PC-9 (cell line): Measurements from ENCODE around the gene TBATA. TPM values are rescaled to one million over a fixed set of nuclear protein-coding genes. Genes with fewer than 3 reads are reported as not detected.

Source experiments
- Bru-seq: library from RNA; stranded (reverse); fragments of 400-500 nt; gene quantifications from one replicate; lab custom pipeline; 2021; lab: Mats Ljungman, UMichigan
- BruChase-seq, 2 experiments: library from RNA; stranded (reverse); fragments of 400-500 nt; gene quantifications; one replicate each; lab custom pipeline; 2021; lab: Mats Ljungman, UMichigan
- BruUV-seq: library from RNA; stranded (reverse); fragments of 400-500 nt; replicated peaks from 2 replicates; lab custom pipeline; 2021; lab: Mats Ljungman, UMichigan
- CTCF ChIA-PET: fragments of 300-600 bp; sonication (Branson Sonifier 250); formaldehyde crosslinking; loops from one replicate; lab custom pipeline; 2022; ENCODE audit warnings: antibody characterized with exemption; lab: Charles Lee
- POLR2A ChIA-PET: fragments of 300-600 bp; sonication (Branson Sonifier 250); formaldehyde crosslinking; loops from one replicate; lab custom pipeline; 2022; ENCODE audit warnings: antibody characterized with exemption; ENCODE audit not compliant: unreplicated experiment; lab: Charles Lee
- DNase-seq, 2 experiments: peaks; one replicate each; pipeline versions ENCODE4 v3.0.0 to v3.0.0-alpha.2; 2015 to 2022; ENCODE audit warnings: mixed read lengths in 1 of 2
- H2AFZ ChIP-seq: fragments of 200-600 bp; sonication (generic); 2 replicates; pipeline ENCODE4 v1.8.1; 2017; ENCODE audit warnings: antibody characterized with exemption
- H3F3A ChIP-seq: fragments of 200-600 bp; sonication (generic); 2 replicates; pipeline ENCODE4 v1.8.1; 2017; ENCODE audit warnings: antibody characterized with exemption, mild to moderate bottlenecking, low read depth; ENCODE audit not compliant: insufficient read depth
- H3K27ac ChIP-seq: fragments of 200-600 bp; sonication (generic); 2 replicates; pipeline ENCODE4 v1.6.1; 2016; ENCODE audit warnings: mixed run types
- H3K27me3 ChIP-seq: fragments of 200-600 bp; sonication (generic); 2 replicates; pipeline ENCODE4 v1.6.1; 2016; ENCODE audit warnings: low read depth, mixed run types; ENCODE audit not compliant: insufficient read depth
- H3K36me3 ChIP-seq: fragments of 200-600 bp; sonication (generic); 2 replicates; pipeline ENCODE4 v1.6.1; 2016; ENCODE audit warnings: low read depth, mixed run types
- H3K4me1 ChIP-seq: fragments of 200-600 bp; sonication (generic); replicated peaks from 2 replicates; pipeline ENCODE4 v1.6.1; 2016; ENCODE audit warnings: mixed run types; ENCODE audit not compliant: insufficient read depth
- H3K4me2 ChIP-seq: fragments of 200-600 bp; sonication (generic); 2 replicates; pipeline ENCODE4 v1.6.1; 2017; ENCODE audit warnings: mixed run types
- H3K4me3 ChIP-seq: fragments of 200-600 bp; sonication (generic); 2 replicates; pipeline ENCODE4 v1.6.1; 2016; ENCODE audit warnings: mixed run types
- H3K79me2 ChIP-seq: fragments of 200-600 bp; sonication (generic); 2 replicates; pipeline ENCODE4 v1.6.1; 2017; ENCODE audit warnings: low read depth, mixed run types
- H3K9me2 ChIP-seq: fragments of 200-600 bp; sonication (generic); 2 replicates; pipeline ENCODE4 v1.8.1; 2017; ENCODE audit warnings: mild to moderate bottlenecking; ENCODE audit not compliant: insufficient read depth
- H3K9me3 ChIP-seq: fragments of 200-600 bp; sonication (generic); 2 replicates; pipeline ENCODE4 v1.8.1; 2016; ENCODE audit warnings: low read depth; ENCODE audit not compliant: insufficient read depth
- H4K20me1 ChIP-seq: fragments of 200-600 bp; sonication (generic); 2 replicates; pipeline ENCODE4 v1.8.1; 2017; ENCODE audit not compliant: insufficient read depth
- CTCF ChIP-seq: fragments of 200-600 bp; sonication (generic); conservative IDR thresholded peaks from 2 replicates; pipeline ENCODE4 v1.6.1; 2017; ENCODE audit warnings: mixed run types, antibody characterized with exemption, mild to moderate bottlenecking, moderate library complexity
- EZH2 ChIP-seq: fragments of 200-600 bp; sonication (generic); IDR thresholded peaks from 2 replicates; pipeline ENCODE4 v1.8.0; 2017; ENCODE audit warnings: antibody characterized with exemption, low read depth
- intact Hi-C: fragments of 100-400 bp; cut with micrococcal nuclease; formaldehyde crosslinking; loops from one replicate; pipeline ENCODE4 v1.10.0; 2022; ENCODE audit not compliant: unreplicated experiment
- long read RNA-seq: library from polyadenylated mRNA; stranded (forward); transcript quantifications from one replicate; pipeline ENCODE4 v2.0.0, GENCODE V29; 2022
- total RNA-seq: library from RNA; stranded (reverse); gene quantifications from 2 replicates; pipeline ENCODE4 v1.2.3, GENCODE V29; 2021

TBATA gene
- total RNA-seq (not detected in 2 replicates), Bru-seq, nascent RNA (percentile 5 among the genes with signal in this experiment), BruChase-seq, experiment 1, labeled RNA remaining after a 2-hour chase (not detected), BruChase-seq, experiment 2, labeled RNA remaining after a 6-hour chase (not detected)
- long read RNA-seq, partial matches to known transcripts, result 1 of 1 reads
- long read RNA-seq, other reads (novel, unspliced or antisense), result 0 of 1 reads

DNA sequence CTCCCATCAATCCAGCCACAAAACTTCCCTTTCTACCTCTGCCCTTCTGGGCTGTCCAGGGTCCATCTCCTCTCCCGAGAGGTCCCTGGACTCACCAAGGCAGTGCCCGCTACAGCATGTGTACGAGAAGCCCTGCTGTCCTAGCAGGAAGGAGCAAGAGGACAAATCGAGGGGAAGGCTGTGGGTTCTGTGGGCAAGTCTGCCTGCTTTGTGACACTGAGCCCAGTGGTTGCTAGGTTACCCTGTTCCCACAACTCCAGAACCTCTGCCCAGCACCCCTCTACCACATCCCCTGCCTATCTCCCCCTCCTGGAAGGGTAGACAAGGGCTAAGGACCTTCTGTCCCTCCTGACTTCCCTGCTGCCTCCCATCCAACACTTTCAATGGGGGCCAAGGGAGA, at the start of gene TBATA:
Gene TBATA, minus strand, starts transcription at position 188 of the 400 bp plus-strand sequence. CDS start 1,998 bp downstream, outside the sequence.
- intact Hi-C loops, result no loop called here
- Histone ChIP-seq H4K20me1 (no peaks in the 10 kb centered on the region), H2AFZ (no peak within 1 kb of the TSS), H3K27me3 (no peaks in the 10 kb centered on the region), H3K4me2 (no peak within 1 kb of the TSS), H3K9me3 (no peaks in the 10 kb centered on the region), H3K79me2 (no peaks in the 10 kb centered on the region), H3K4me3 (no peak within 1 kb of the TSS), H3F3A (peaks cover 7% of the 10 kb centered on the region; the same call in 1 of the 2 replicates), H3K27ac (no peak within 1 kb of the TSS), H3K36me3 (no peaks in the 10 kb centered on the region), H3K9me2 (no peaks in the 10 kb centered on the region), H3K4me1 (peaks cover 16% of the 10 kb centered on the region)
- ChIA-PET POLR2A (no interaction called here), CTCF (no interaction called here)
- TF ChIP-seq EZH2 (no peak), CTCF (no peak)
- DNase-seq, result no peak
- no TSS peak for BruUV-seq

DNA sequence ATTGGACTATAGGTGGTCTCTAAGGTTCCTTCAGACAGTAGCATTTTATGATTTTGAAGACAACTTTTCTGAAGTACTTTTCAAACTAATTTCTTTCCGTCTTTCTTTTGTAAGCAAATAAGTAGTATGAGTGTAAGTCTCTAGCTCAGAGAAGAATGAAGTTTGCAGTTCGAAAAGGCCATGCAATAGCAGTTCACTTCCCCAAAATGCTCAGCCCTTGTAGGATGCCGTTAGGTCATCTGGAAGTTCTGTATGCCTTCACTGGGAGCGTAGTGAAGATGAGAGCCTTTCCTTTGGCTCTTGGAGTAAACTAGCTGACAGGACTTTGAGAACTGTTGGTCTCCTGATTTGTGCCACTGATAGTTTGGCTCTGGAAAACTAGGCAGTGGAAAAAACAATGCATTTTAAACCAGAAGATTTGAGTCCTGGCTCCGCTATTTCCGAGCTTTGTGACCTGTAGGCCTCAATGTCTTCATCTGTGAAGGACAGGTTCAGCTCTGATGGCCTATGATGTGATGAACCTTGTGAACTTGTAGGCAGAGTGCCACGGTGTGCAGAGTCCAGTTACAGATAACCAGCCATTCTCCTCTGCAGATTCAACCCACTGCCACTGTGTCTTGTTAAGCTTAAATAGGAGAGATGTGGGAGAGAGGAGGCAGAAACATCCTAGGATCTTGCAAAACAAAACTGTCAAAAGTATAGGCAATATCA, 49.4 kb upstream of the TBATA start:
- Histone ChIP-seq H3K27ac (no peak overlapping the region), H3K36me3 (peaks cover 60% of the 10 kb centered on the region), H3K27me3 (no peaks in the 10 kb centered on the region), H3K4me2 (no peak overlapping the region), H3K9me3 (no peaks in the 10 kb centered on the region), H3K4me3 (no peak overlapping the region), H3F3A (peaks cover 33% of the 10 kb centered on the region), H3K79me2 (peaks cover 79% of the 10 kb centered on the region), H2AFZ (no peak overlapping the region), H3K9me2 (no peaks in the 10 kb centered on the region), H3K4me1 (peaks cover 61% of the 10 kb centered on the region), H4K20me1 (no peaks in the 10 kb centered on the region)
- no peak for TF ChIP-seq EZH2
- no peak for TF ChIP-seq CTCF
- intact Hi-C loops, result no loop called here
- DNase-seq, result no peak
- ChIA-PET CTCF (no interaction called here), POLR2A (no interaction called here)
- BruUV-seq, result no TSS peak

DNA sequence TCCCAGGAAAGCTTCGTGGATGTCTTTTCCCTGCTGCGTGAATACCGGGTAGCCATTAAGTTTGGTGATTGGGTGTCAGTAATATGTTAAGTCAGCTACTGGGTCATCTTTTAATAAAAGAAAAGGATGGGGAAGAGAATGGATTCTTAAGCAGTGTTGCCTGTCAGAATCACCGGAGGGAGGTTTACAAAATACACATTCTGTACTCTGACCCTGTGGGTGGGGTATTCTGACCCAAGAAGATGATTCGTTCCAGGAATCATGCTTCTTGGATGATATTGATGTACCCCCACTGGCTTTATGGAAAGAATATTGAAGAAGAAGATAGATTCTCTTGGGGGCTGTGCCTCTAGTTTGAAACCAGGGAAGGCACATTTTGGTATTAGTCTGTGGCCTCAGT, 48.8 kb upstream of the TBATA start:
- Histone ChIP-seq H3K9me2 (no peaks in the 10 kb centered on the region), H3K27me3 (no peaks in the 10 kb centered on the region), H3K4me1 (peaks cover 67% of the 10 kb centered on the region), H3K79me2 (peaks cover 85% of the 10 kb centered on the region), H3K4me2 (no peak overlapping the region; the same call in 1 of the 2 replicates), H3K9me3 (no peaks in the 10 kb centered on the region), H3F3A (peaks cover 39% of the 10 kb centered on the region), H3K4me3 (no peak overlapping the region), H3K27ac (peak overlapping the region; percentile 80), H4K20me1 (no peaks in the 10 kb centered on the region), H3K36me3 (peaks cover 54% of the 10 kb centered on the region), H2AFZ (no peak overlapping the region)
- CTCF ChIA-PET, result no interaction called here
- POLR2A ChIA-PET, result no interaction called here
- TF ChIP-seq CTCF (no peak), EZH2 (no peak)
- no TSS peak for BruUV-seq
- no peak for DNase-seq
- intact Hi-C loops, result no loop called here
